GM18502 (cell line): ENCODE results near the gene MCM3.
A peak's percentile ranks its signal among the peaks of the same experiment; 100 is the strongest.

Experiments used
- ATAC-seq: cut with Tn5 transposase; IDR thresholded peaks from one replicate; pipeline ENCODE4 v1.9.1; 2021; ENCODE audit warnings: mild to moderate bottlenecking; ENCODE audit not compliant: unreplicated experiment, poor library complexity

MCM3 gene

GRCh38 chr6:52254731-52255378 is 29.7 kb downstream of the MCM3 start:
- ATAC-seq, result peak; percentile 51

- ATAC-seq, result no peak
These were observed 31.0 kb downstream of the MCM3 start for GRCh38 chr6:52253494-52253893.

GRCh38 chr6:52251113-52251512 is 33.4 kb downstream of the MCM3 start:
- ATAC-seq, result peak; percentile 40

GRCh38 chr6:52249078-52249477 is 35.5 kb downstream of the MCM3 start:
- no peak for ATAC-seq

- ATAC-seq, result no peak
These were observed 39.1 kb downstream of the MCM3 start for GRCh38 chr6:52245425-52245824.

- no peak for ATAC-seq
These were observed 40.1 kb downstream of the MCM3 start, which contains the start of gene IL17F for GRCh38 chr6:52244400-52244799. Gene IL17F, minus strand, starts transcription at chr6:52244500. Its CDS starts 71 bp downstream, at chr6:52244429.

- ATAC-seq, result no peak
These were observed 41.2 kb downstream of the MCM3 start for GRCh38 chr6:52243282-52243893.

GRCh38 chr6:52241819-52242218 is 42.7 kb downstream of the MCM3 start:
- ATAC-seq, result no peak

GRCh38 chr6:52233975-52234823 is 50.3 kb downstream of the MCM3 start:
- peak; percentile 90 for ATAC-seq

GRCh38 chr6:52233005-52233404 is 51.5 kb downstream of the MCM3 start:
- ATAC-seq, result no peak

GRCh38 chr6:52231406-52232127 is 53.0 kb downstream of the MCM3 start:
- ATAC-seq, result no peak

GRCh38 chr6:52230685-52231084 is 53.9 kb downstream of the MCM3 start:
- ATAC-seq, result no peak

GRCh38 chr6:52227495-52227894 is 57.0 kb downstream of the MCM3 start:
- peak; percentile 100 for ATAC-seq

GRCh38 chr6:52221302-52221701 is 63.2 kb downstream of the MCM3 start:
- ATAC-seq, result peak; percentile 95

GRCh38 chr6:52217761-52218160 is 66.8 kb downstream of the MCM3 start:
- no peak for ATAC-seq

- peak; percentile 55 for ATAC-seq
These were observed 67.5 kb downstream of the MCM3 start for GRCh38 chr6:52216932-52217575.

GRCh38 chr6:52215787-52216186 is 68.8 kb downstream of the MCM3 start:
- no peak for ATAC-seq
